ENCODE results near the gene AEN.
A peak's percentile ranks its signal among the peaks of the same experiment; 100 is the strongest.

Gene AEN, protein sequence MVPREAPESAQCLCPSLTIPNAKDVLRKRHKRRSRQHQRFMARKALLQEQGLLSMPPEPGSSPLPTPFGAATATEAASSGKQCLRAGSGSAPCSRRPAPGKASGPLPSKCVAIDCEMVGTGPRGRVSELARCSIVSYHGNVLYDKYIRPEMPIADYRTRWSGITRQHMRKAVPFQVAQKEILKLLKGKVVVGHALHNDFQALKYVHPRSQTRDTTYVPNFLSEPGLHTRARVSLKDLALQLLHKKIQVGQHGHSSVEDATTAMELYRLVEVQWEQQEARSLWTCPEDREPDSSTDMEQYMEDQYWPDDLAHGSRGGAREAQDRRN

DNA sequence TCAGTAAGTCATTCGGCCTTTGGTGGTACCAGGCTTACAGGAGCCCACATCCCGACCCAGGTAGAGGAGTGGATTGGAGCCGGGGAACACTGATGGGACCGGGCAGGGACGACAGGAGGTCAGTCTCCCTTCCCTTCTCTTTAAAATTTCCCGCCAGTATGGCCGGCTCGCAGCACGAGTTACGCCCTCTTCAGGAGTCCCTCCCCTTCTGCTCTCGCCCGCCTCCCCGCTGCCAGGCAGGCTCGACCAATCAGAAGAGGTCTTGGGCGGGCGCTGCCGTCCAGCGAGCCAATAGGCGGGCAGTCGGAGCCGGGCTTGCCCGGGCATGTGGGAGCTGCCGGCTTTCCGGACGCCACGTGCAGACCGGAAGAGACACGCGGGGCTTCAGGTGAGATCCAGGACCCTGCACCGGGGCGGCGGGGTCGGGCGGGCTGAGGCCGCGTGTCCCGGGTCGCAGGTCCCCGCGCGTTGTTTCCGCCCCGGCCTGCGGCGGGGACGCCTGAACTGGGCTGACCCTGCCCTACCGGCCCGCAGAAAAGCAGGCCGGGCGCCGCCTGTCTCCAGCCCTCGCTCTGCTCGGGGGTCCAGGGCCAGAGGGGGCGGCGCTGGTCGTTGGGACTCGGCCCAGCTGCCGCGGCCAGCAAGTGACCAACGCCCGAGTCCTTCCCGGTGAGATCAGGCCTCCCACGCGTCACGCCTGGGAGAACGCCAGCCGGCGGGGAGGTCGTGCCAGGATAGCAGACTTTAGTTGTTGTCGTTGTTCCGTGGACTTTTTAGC is at the start of gene AEN:
Gene AEN (plus strand): TSS at position 346 of the 778 bp plus-strand sequence. CDS start 4,870 bp downstream, outside the sequence.
- peak; percentile 86 for DNase-seq

DNA sequence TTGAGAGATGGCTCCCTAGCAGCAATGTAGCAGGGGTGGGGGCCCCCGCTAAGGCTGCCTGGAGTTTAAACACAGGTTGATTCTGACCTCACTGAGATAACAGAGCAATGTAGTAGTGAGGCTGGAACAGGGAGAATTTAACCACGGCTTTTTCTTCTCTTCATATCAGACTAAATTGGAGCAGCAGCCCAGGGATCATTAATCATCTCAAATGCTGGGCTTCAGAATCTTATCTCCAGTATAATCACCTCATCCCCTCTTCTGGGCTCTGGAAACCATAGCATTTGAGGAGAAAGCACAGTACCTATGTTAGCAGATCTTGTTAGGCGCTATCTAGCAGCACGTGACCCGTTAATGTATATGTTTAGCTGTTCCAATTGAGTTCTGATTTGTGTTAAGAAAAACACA is 49.3 kb upstream of the AEN start:
- no peak for DNase-seq

DNA sequence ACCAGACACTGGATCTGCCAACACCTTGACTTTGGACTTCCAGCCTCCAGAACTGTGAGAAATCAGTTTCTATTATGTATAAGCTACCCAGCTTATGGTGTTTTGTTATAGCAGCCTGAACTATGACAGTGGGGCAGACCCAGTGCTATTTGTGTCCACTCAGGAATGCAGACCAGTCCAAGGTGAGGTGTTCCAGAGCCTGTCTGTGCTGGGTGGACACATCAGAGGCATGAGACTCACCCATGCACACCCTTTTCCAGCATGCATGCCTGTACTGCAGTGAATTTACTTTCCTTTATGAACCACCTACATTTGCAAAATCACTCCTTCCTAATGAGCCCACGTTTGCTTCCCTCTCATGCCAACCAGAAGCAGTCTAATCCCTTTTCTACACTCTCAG is 47.1 kb upstream of the AEN start:
- DNase-seq = no peak

DNA sequence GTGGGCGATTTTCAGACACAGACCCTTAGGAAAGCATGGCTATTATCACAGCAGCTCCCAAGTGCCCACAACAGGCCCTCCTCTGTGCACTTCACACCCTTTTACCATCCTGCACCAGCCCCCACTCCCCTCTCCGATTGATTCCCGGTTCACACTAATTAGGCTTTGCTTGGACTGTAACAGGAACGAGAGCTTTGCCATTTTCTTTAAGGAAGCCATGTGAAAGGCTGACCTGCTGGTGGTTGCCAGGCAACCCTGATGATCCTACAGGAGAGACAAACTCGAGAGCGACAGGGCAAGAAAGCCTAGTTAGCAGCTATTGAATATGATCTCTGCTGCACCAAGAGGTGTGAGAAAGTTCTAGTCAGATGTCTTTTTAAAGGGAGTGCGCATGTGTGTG is 46.5 kb upstream of the AEN start:
- DNase-seq = no peak

DNA sequence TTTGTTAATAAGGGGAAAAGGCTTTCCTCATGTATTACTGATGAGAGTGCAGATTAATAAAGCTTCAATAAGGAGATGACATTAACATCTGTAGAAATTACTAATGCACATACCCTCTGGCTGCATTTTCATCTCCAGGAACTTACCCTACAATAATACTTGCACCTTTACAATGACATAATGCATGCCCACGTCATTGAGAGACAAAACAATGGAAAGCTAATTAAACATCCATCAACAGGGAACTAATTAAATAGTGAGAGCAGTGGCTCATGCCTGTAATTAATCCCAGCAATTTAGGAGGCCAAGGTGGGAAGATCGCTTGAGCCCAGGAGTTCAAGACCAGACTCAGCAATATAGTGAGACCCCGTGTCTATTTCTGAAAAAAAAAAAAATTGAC is 41.8 kb upstream of the AEN start:
- DNase-seq = no peak

DNA sequence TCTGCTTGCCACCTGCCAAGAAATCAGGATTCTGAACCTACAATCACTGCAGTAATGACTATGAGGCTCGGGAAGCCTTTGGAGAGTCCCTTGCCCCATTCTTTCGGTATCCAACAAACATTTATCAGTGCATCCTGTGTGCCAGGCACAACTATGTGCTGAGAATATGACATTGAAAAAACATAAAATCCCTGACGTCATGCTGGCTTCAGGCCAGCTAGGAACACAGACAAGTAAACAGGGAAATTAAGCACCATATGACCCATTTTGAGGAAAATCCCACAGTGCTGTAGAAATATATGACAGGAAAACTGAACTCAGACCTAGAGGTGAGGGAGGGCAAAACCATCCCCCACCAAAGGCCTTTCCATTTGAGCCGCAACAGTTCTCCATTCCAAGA is 40.6 kb upstream of the AEN start:
- no peak for DNase-seq

DNA sequence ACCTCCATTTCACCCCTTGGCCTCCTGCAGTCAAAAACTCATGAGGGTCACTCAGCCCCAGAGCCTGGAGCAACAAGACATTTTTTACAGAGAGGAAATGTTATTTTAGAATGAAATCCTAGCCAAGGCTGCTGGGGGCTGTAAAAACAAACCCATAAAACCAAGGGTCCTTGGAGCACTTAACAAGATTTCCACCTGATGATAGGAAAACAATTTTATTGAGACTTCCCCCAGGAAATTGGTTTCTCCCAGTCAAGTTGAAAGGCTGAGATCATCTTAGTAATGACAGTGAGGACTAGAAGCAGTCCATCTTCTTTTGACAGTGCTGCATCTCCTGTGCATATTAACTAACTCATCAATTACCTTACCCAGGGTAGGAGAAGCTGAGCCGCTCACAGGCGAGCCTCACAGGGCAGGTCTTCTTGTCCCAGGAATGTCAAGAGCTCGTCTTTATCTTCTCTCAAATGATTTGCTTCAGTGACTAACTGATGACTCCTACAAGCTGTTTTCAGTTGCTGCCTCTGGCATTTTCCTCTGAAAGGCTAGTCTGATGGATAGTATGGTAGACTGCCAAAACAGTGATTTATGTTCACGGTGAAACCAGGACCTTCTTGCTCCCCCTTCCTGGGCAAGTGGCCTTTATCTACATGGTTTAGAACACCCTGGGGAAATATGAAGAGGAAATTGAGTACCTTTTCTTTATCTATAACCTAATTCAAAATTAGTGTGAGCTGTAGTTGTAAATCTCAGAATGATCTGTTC is 34.6 kb upstream of the AEN start:
- no peak for DNase-seq

DNA sequence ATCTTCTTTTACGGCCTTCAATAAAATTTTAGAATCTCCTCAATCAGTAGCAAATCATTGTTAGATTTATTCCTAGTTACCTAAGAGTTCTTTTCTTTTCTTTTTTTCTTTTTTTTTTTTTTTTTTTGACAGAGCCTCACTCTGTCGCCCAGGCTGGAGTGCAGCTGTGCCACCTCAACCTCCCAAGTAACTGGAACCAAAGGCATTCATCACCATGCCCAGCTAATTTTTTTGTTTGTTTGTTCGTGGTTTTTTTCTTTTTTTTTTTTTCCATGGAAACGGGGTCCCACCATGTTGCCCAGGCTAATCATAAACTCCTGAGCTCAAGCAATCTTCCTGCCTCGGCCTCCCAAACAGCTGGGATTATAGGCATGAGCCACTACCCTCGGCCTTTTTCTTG is 30.4 kb upstream of the AEN start:
- no peak for DNase-seq

DNA sequence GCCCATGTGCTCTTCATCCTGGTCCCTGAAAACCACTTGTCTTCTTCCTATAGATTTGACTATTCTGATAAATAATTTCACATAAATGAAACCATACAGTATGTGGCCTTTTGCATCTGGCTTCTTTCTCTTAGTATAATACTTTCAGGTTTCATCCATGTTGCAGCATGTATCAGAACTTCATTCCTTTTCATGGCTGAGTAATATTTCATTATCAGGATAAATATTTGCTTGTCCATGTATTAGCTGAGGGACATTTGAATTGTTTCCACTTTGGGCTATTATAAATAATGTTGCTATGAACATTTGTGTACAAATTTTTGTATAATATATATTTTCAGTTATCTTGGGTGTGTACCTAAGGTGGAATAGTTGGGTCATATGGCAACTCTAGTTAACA is 29.8 kb upstream of the AEN start:
- DNase-seq = no peak

DNA sequence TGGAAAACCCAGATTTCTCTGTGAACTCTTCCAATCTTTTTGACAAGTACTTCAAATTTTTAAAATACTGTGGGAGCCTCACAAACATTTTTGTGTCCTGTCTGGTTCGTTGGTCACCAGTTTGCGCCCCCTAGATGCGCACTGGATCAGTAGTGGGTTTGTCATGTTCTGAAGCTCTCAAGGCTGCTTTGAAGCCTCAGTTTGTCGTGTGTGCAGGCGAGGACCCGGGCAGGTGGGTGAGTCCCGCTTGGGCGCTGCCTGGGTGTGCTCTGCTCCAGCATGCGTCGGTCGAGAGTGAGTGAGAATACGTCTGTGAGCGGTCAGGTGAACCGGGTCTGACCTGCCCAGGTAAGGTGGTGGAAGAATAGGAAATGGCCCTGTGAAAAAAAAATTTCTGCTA is 17.3 kb upstream of the AEN start:
- no peak for DNase-seq

DNA sequence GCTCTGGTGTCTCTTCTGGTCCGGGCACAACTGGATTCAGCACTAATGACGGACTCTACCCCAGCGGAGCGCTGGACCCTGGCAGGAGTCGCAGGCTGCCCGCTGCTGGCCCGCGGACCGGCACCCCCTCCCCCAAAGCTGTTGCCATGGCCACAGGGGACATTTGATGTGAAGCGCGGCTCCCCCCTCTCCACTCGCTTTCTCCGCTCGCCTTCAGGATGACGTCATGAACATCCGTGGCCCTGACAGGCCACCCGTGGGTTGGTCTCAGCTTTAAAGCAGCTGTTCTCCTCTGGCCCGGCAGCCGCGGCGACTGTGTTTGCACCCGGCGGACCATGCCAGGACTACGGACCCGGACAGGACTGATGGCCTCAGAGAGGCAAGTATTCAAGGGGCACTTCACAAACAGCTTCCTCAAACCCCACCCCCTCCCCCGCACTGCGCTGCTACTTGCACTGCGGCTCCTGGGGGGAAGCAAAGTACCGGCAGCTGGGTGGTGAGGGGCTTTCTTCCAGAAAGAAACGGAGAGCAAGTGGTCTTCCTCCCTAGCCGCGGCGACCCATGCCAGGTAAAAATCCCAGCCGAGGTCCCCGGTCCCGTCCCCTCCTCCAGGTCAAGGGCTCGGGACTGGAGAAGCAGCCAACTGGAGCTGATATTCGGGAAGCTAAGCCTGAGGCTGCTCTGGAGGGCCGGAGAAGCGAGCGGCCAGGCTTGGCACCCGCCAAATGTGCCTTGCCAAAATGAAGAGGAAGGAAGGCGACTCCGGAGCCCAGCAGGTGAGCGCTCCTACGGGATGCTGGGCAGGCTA is 16.6 kb upstream of the AEN start:
- DNase-seq = no peak

DNA sequence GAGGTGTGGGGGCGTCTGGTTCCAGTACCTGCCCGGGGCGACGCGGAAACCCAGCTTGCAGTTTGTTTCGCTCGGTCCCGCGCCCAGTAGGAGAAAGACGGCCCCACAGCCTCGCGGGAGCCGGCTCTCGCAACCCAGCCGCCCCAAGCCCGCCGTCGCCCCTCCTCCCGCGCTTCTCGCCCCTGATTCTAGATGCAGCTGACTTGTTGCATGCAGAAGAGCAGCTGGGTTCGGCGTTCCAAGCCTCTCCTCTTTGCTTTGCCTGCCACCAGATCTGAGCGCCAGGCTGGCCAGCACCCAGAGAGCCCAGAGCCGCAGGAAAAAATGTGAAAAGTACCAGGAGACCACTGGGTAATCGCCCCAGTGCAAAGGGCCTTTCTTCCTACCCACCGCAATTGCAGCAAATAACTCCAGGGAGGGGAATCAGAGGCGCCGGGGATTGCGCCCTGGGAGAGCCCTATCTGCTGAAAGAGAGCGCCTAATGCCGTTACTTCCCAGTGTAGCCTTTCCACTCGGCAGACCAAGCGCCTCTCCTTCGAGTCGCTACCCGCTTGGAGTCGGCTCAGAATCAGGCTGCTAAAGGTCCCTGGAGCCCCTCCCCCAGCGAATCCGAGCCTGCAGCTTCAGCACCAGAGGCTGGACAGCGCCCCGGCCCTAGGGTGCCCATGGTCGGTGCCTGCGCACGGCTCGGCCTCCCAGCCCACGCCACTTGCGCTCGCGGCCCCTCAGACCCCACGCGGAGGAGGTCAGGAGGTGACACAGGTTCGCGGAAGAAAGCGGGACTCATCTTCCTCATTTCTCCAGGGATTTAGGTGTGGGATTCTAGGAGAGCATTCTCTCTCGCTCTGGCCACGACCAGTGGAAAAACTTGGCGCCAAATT is 15.7 kb upstream of the AEN start:
- no peak for DNase-seq

DNA sequence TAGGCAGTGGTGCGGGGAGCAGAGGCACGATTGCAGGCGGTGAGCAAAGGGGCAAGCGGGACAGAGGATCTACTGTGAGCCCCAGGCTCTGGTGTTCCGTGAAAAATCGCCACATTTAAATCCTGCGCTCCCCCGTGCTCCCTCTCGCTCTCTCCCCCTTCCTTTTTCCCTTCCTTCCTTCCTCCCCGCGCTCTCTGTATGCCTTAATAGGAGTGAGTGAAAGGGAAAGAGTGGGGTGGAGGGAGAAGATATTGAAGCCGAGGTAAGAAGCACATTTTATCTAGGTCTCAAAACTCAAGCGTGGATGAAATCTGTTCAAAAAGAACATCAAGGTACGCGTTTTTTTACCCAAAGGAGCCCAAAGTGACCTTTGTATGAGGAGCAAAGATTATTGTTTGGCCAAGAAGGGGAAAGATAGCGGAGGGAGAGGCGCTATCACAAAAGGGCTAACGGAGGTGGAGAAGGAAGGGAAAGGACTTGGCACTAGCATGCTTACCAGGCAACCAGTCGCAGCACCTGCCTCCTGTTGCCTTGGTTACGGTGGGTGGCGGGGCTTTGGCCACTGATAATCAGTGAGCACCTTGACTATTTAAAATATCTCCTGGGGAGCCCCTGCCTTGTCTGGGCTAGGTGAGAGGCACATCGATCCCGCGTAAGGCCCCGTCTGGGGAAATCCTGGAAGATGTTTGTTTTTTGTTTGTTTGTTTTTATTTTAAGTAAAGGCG is 14.9 kb upstream of the AEN start:
- DNase-seq = no peak

DNA sequence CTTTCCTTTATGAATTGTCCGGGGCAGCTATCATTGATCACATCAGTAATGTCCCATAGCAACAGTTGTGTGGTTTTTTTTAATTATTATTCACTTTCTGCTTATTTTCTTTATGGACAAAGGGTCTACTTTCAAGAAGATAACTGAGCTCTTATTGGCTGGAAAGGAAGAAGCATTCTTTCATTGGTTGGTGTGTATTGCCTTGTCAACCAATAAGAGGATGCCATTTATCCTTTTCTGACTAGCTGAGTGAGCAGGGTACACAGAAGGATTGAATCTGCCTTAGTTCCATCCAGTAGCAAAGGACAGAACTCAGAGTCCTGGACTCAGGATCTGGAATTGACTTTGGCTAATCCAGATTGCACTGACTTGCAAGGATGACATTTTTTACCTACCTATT is 13.2 kb upstream of the AEN start:
- no peak for DNase-seq

DNA sequence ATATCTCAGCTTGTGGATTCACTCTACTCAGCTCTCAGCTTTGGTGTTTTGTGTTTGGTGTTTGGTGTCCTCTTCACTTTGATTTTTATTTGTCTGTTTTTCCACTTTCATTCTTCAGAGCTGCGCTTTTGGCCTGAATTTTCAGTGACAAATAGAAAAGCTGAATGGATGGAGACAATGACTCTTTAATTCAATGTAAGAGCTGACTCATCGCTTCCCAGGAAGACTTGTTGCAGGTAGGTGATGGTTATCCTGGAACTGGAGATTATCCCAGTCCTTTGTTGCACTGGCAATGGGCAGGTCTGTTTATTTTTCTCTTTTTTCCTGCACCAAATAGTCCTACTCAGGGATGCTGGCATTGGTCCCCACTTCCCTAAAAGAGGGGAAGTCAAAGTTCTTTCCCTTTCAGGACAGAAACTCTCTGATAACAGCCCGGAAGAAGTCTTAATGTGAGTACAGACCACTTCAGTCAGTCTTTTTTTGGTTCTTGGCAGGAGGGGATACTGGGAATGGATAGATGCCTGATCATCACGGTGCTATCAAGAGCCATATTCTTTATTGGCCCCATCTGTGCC is 12.4 kb upstream of the AEN start:
- no peak for DNase-seq

DNA sequence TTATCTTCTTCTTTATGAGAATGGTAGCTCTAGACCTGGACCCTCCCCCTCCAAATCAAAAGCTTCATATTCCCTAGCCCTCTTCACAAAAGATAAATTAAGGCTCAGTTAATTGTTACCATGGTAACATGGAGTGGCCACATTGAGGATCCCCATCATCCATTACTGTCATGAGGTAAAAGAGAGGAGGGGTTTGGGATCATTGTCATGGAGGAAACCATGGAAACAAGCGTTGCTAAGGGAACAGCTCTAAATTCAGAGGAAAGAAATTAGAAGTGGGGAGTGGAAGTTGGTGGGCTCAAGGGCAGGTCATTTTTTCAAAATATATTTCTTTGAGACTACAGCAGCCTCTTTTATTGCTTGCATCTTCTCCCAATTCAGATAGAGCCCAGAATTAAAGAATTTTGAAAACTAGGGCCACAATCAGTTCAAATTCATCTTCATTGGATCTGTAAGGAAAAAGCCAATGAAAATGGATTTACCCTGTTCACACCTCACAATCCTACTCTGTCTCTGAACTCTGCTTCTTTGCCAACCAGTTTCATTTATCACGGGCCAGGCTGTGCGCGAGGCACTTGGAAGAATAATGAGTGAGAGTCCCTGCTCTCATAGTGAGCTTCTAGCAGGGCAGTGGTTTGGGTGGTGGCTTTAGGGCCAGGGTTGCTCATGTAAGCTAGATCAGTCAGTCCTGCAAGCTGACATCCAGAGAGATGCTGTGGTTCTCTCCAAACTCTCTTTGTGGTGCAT is 11.6 kb upstream of the AEN start:
- no peak for DNase-seq

DNA sequence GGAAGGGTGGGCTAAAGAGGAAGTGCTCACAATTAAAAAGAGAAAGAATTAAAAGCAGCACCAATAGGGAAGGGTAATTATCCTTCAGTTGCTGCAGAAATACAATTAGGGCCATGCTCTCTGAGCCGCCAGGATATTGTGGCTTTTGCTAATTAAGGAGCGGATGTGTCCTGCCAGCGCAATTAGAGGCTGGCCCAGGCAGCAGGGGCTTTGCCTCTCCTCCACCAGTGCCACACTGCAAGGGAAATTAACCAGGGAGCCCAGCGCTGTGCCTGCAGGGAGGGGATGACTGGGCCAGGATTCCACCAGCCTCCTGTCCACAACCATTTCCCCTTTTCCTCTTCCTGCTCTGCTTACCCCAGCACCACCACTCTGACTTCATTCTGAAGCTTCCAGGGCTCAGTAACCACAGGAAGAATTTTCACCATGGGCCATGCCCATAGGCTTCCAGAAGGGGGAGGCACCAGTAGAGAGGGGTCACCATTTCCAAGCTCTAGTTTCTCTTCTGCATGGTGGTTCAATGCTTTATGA is 10.4 kb upstream of the AEN start:
- DNase-seq = no peak

DNA sequence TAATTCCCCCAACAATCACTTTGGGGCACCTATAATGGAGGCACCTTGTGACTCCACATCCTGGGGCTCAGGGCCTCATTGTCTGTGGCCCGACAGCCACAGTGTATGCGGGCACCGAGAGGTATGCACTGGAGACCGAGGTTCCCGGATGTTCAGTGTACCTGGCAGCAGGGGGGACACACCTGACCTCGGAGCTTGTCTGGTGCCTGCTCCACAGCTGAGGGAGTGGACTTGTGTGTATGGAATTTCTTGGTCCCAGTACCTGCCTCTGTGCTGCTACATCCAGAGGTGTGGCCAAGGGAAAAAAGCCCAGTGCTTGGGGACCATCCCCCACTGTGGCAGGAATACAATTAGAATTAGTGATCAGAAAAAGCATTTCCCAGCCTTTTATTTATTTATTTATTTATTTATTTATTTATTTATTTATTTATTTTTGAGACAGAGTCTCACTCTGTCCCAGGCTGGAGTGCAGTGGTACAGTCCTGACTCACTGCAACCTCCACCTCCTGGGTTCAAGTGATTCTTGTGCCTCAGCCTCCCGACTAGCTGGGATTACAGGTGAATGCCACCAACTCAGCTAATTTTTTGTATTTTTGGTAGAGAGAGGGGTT is 8.8 kb upstream of the AEN start:
- DNase-seq = no peak

Measured in NCI-H2029 (cell line).